Thoracic aorta (tissue), 2 donors: Measurements from ENCODE around the gene DIPK1C. TPM values are rescaled to one million over a fixed set of nuclear protein-coding genes. Genes with fewer than 3 reads are reported as not detected.

ENCODE experiments used
- ATAC-seq: fragments of 150-250 bp; one replicate; pipeline ENCODE4 v1.8.0; 2017; ENCODE audit warnings: low read depth; ENCODE audit not compliant: insufficient number of reproducible peaks, low FRiP score
- DNase-seq: peaks from one replicate; pipeline ENCODE4 v3.0.0-alpha.2; 2020; ENCODE audit warnings: low spot score
- H3K27ac ChIP-seq, 2 donors: fragments of 200-600 bp; sonication (generic); 1 replicate in 1 of 2; 2 replicates in 1 of 2; pipeline ENCODE4 v1.5.1; 2016; ENCODE audit warnings: mild to moderate bottlenecking in 2 of 2, moderate library complexity in 2 of 2
- H3K27me3 ChIP-seq: fragments of 200-600 bp; sonication (generic); replicated peaks from 2 replicates; pipeline ENCODE4 v1.6.0; 2016; ENCODE audit warnings: mild to moderate bottlenecking; ENCODE audit not compliant: insufficient read depth
- H3K36me3 ChIP-seq: fragments of 200-600 bp; sonication (generic); one replicate; pipeline ENCODE4 v1.5.1; 2016
- H3K4me1 ChIP-seq, 2 donors: fragments of 200-600 bp; sonication (generic); 1 replicate in 1 of 2; 2 replicates in 1 of 2; pipeline versions ENCODE4 v1.5.1 to v1.6.0; 2016; ENCODE audit warnings: low read depth in 2 of 2, mild to moderate bottlenecking in 1 of 2; ENCODE audit not compliant: control insufficient read depth in 1 of 2
- H3K4me3 ChIP-seq: fragments of 200-600 bp; sonication (generic); 2 replicates; pipeline ENCODE4 v1.5.1; 2016; ENCODE audit warnings: mild to moderate bottlenecking
- H3K9me3 ChIP-seq: fragments of 200-600 bp; sonication (generic); 2 replicates; pipeline ENCODE4 v1.5.1; 2016
- CTCF ChIP-seq: fragments of 200-600 bp; sonication (generic); IDR thresholded peaks from one replicate; pipeline ENCODE4 v1.5.1; 2019; ENCODE audit warnings: antibody characterized with exemption
- total RNA-seq, 2 donors: library from RNA; depleted of rRNA; stranded (reverse); fragments of >200 nt; gene quantifications; one replicate each; pipeline versions ENCODE4 v1.1.0 to v1.2.3, GENCODE V29; 2016

The DIPK1C gene
- total RNA-seq, 2 donors from 2014 or later, result not detected

DNA sequence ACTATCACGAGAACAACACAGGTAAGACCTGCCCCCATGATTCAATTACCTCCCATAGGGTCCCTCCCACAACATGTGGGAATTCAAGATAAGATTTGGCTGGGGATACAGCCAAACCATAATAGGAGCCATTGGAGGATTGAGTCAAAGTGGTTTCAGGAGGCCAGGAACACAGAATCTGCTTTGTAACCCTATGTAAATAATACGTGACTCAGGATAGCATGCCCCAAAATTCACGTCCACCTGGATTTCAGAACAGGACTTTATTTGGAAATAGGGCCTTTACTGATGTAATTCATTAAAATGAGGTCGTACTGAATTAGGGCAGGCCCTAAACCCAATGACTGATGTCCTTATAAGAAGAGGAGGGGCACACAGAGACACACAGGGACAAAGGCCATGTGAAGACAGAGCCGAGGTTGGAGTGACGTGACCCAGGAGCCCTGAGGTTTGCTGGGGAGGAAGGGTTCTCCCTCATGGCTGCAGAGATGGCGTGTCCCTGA is 23.1 kb upstream of the DIPK1C start:
- DNase-seq (no peak), ATAC-seq (no peak)
- Histone ChIP-seq H3K36me3 (no peaks in the 10 kb centered on the region), H3K4me3 (no peak overlapping the region), H3K27me3 (no peaks in the 10 kb centered on the region), H3K4me1 (peaks cover 0 to 3% of the 10 kb centered on the region in 2 donors), H3K9me3 (no peaks in the 10 kb centered on the region), H3K27ac (no peak overlapping the region)
- no peak for TF ChIP-seq CTCF

DNA sequence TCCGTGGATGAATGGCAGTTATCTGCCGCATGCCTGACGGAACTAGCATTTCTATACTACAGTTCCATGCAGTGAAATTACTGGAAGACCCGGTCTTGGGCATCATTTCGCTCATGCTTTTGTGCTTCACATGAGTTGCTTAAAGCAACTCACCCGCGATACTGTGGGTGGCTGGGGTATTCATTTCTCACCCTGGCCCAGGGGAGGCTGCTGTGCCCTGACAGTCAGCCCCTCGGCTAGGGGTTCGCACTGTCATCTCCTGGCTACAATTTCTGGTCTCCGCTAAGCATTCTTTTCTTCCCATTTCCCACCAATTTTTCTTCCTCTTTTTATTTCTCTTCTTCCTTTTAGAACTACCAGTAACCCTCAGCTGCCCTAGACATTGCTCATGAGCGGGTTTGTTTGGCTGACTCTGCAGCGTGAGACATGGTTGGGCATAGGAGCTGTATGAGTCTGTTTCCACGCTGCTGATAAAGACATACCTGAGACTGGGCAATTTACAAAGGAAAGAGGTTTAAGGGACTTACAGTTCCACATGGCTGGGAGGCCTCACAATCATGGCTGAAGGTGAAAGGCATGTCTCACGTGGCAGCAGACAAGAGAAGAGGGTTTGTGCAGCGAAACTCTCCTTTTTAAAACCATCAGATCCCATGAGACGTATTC is 22.5 kb upstream of the DIPK1C start:
- Histone ChIP-seq H3K4me1 (peaks cover 0 to 2% of the 10 kb centered on the region in 2 donors), H3K27ac (no peak overlapping the region), H3K4me3 (no peak overlapping the region), H3K27me3 (no peaks in the 10 kb centered on the region), H3K9me3 (no peaks in the 10 kb centered on the region), H3K36me3 (no peaks in the 10 kb centered on the region)
- no peak for ATAC-seq
- DNase-seq, result no peak
- no peak for TF ChIP-seq CTCF

GRCh38 chr18:74478880-74479279 is 21.8 kb upstream of the DIPK1C start:
- Histone ChIP-seq H3K27ac (no peak overlapping the region), H3K9me3 (no peaks in the 10 kb centered on the region), H3K27me3 (no peaks in the 10 kb centered on the region), H3K36me3 (no peaks in the 10 kb centered on the region), H3K4me3 (no peak overlapping the region), H3K4me1 (no peaks in the 10 kb centered on the region)
- TF ChIP-seq CTCF, result no peak
- ATAC-seq (no peak), DNase-seq (no peak)

DNA sequence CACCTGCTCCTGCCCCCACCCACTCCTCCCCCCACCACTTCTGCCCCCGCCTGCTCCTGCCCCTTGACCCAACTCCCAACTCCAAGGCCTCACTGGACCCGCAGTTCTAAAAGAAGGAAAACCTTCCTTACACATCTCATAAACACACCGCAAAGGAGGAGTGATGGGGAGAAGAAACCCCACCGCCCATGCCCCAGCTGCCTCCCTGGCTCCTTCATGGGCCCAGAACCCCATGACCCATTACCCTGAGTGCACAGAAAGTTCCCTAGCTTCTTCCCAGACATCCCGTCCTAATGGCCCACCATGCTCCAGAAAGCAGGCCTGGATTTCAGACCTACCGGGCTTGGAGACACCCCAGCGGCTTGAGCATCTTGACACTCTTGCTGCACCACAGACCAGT is 21.2 kb upstream of the DIPK1C start:
- TF ChIP-seq CTCF, result no peak
- H3K27ac ChIP-seq, result no peak overlapping the region
- ATAC-seq, result no peak
- H3K36me3 ChIP-seq, result no peaks in the 10 kb centered on the region
- no peaks in the 10 kb centered on the region for H3K4me1 ChIP-seq
- no peak overlapping the region for H3K4me3 ChIP-seq
- no peaks in the 10 kb centered on the region for H3K27me3 ChIP-seq
- DNase-seq, result no peak
- H3K9me3 ChIP-seq, result no peaks in the 10 kb centered on the region

- DNase-seq, result no peak
- Histone ChIP-seq H3K4me1 (no peaks in the 10 kb centered on the region), H3K4me3 (no peak overlapping the region), H3K9me3 (no peaks in the 10 kb centered on the region), H3K36me3 (no peaks in the 10 kb centered on the region), H3K27me3 (no peaks in the 10 kb centered on the region), H3K27ac (no peak overlapping the region)
- ATAC-seq, result no peak
- no peak for TF ChIP-seq CTCF
These were observed 20.7 kb upstream of the DIPK1C start for GRCh38 chr18:74477771-74478170.
